Measurements from ENCODE around the gene ARMH2.

The ARMH2 gene

GRCh38 chr6:24798740-24799540, at the start of gene ARMH2:
Gene ARMH2 (minus strand): TSS chr6:24798917. CDS start chr6:24798857, 60 bp downstream.
- DNase-seq (ENCODE audit: low read depth) = no peak

- no peak for DNase-seq (ENCODE audit: low read depth)
These were observed 49.7 kb upstream of the ARMH2 start for GRCh38 chr6:24848461-24848860.

GRCh38 chr6:24847402-24847801, 48.7 kb upstream of the ARMH2 start:
- no peak for DNase-seq (ENCODE audit: low read depth)

GRCh38 chr6:24845578-24845977, 46.9 kb upstream of the ARMH2 start:
- DNase-seq (ENCODE audit: low read depth) = no peak

- no peak for DNase-seq (ENCODE audit: low read depth)
These were observed 46.2 kb upstream of the ARMH2 start for GRCh38 chr6:24844903-24845302.

GRCh38 chr6:24844061-24844460, 45.3 kb upstream of the ARMH2 start:
- no peak for DNase-seq (ENCODE audit: low read depth)

- DNase-seq (ENCODE audit: low read depth) = no peak
These were observed 41.5 kb upstream of the ARMH2 start for GRCh38 chr6:24840187-24840586.

GRCh38 chr6:24838994-24839393, 40.3 kb upstream of the ARMH2 start:
- DNase-seq (ENCODE audit: low read depth) = no peak

- no peak for DNase-seq (ENCODE audit: low read depth)
These were observed 39.4 kb upstream of the ARMH2 start for GRCh38 chr6:24838081-24838480.

GRCh38 chr6:24836109-24836508, 37.4 kb upstream of the ARMH2 start:
- DNase-seq (ENCODE audit: low read depth) = no peak

GRCh38 chr6:24833711-24834386, 35.1 kb upstream of the ARMH2 start:
- DNase-seq (ENCODE audit: low read depth) = no peak

- DNase-seq (ENCODE audit: low read depth) = no peak
These were observed 34.1 kb upstream of the ARMH2 start for GRCh38 chr6:24832794-24833193.

- DNase-seq (ENCODE audit: low read depth) = no peak
These were observed 33.3 kb upstream of the ARMH2 start for GRCh38 chr6:24831771-24832716.

GRCh38 chr6:24829657-24830056, 30.9 kb upstream of the ARMH2 start:
- no peak for DNase-seq (ENCODE audit: low read depth)

- no peak for DNase-seq (ENCODE audit: low read depth)
These were observed 29.3 kb upstream of the ARMH2 start for GRCh38 chr6:24827970-24828369.

GRCh38 chr6:24827162-24827561, 28.4 kb upstream of the ARMH2 start:
- no peak for DNase-seq (ENCODE audit: low read depth)

GRCh38 chr6:24825130-24825630, 26.5 kb upstream of the ARMH2 start:
- no peak for DNase-seq (ENCODE audit: low read depth)

GRCh38 chr6:24824142-24824938, 25.6 kb upstream of the ARMH2 start:
- no peak for DNase-seq (ENCODE audit: low read depth)

GRCh38 chr6:24823185-24823584, 24.5 kb upstream of the ARMH2 start:
- no peak for DNase-seq (ENCODE audit: low read depth)

- DNase-seq (ENCODE audit: low read depth) = no peak
These were observed 24.0 kb upstream of the ARMH2 start for GRCh38 chr6:24822696-24823095.

- DNase-seq (ENCODE audit: low read depth) = no peak
These were observed 23.2 kb upstream of the ARMH2 start for GRCh38 chr6:24821860-24822444.

All from stimulated activated CD8-positive, alpha-beta memory T cell treated with anti-CD3 and anti-CD28 coated beads, Interleukin-15, amount 100 ng/mL, for 1 hour (primary cell).